Type B pancreatic cell (in vitro differentiated cells): ENCODE results near the gene COL23A1. TPM values are rescaled to one million over a fixed set of nuclear protein-coding genes. Genes with fewer than 3 reads are reported as not detected.

Experiments used
- DNase-seq: peaks from one replicate; pipeline ENCODE4 v3.0.0; 2021; ENCODE audit warnings: mixed read lengths; ENCODE audit not compliant: unreplicated experiment; ENCODE audit errors: extremely low spot score
- H3K27ac Mint-ChIP-seq: 2 replicates; pipeline ENCODE4 v1.8.0; 2021; ENCODE audit warnings: mild to moderate bottlenecking, mixed read lengths
- H3K27me3 Mint-ChIP-seq: 2 replicates; pipeline ENCODE4 v1.8.0; 2021; ENCODE audit warnings: mixed read lengths
- H3K36me3 Mint-ChIP-seq: 2 replicates; pipeline ENCODE4 v1.8.0; 2021; ENCODE audit warnings: mixed read lengths
- H3K4me1 Mint-ChIP-seq: one replicate; pipeline ENCODE4 v1.8.0; 2021; ENCODE audit warnings: mixed read lengths; ENCODE audit not compliant: unreplicated experiment
- H3K4me3 Mint-ChIP-seq: 2 replicates; pipeline ENCODE4 v1.8.0; 2021; ENCODE audit warnings: mild to moderate bottlenecking, mixed read lengths
- H3K9me3 Mint-ChIP-seq: 2 replicates; pipeline ENCODE4 v1.8.0; 2021; ENCODE audit warnings: mixed read lengths
- total RNA-seq: library from RNA; stranded (reverse); gene quantifications from 2 replicates; pipeline ENCODE4 v1.2.1, GENCODE V29; 2021; ENCODE audit warnings: low replicate concordance
- TF ChIP-seq, protein P1 (sequence below): fragments of 200-600 bp; sonication (generic); conservative IDR thresholded peaks from 2 replicates; pipeline ENCODE4 v1.5.0; 2021; ENCODE audit warnings: antibody characterized with exemption, mild to moderate bottlenecking

COL23A1 gene
- total RNA-seq, 1 donor from 2014 or later = 15.5 TPM

GRCh38 chr5:178399701-178400095 lies 190.5 kb downstream of the COL23A1 start:
- no peak overlapping the region for H3K27ac Mint-ChIP-seq
- TF ChIP-seq, protein P1, sequence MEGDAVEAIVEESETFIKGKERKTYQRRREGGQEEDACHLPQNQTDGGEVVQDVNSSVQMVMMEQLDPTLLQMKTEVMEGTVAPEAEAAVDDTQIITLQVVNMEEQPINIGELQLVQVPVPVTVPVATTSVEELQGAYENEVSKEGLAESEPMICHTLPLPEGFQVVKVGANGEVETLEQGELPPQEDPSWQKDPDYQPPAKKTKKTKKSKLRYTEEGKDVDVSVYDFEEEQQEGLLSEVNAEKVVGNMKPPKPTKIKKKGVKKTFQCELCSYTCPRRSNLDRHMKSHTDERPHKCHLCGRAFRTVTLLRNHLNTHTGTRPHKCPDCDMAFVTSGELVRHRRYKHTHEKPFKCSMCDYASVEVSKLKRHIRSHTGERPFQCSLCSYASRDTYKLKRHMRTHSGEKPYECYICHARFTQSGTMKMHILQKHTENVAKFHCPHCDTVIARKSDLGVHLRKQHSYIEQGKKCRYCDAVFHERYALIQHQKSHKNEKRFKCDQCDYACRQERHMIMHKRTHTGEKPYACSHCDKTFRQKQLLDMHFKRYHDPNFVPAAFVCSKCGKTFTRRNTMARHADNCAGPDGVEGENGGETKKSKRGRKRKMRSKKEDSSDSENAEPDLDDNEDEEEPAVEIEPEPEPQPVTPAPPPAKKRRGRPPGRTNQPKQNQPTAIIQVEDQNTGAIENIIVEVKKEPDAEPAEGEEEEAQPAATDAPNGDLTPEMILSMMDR = no peak
- H3K4me1 Mint-ChIP-seq = peaks cover 16% of the 10 kb centered on the region
- no peaks in the 10 kb centered on the region for H3K36me3 Mint-ChIP-seq
- H3K27me3 Mint-ChIP-seq = peaks cover 7% of the 10 kb centered on the region
- no peaks in the 10 kb centered on the region for H3K9me3 Mint-ChIP-seq
- DNase-seq = no peak
- H3K4me3 Mint-ChIP-seq = no peak overlapping the region

DNA sequence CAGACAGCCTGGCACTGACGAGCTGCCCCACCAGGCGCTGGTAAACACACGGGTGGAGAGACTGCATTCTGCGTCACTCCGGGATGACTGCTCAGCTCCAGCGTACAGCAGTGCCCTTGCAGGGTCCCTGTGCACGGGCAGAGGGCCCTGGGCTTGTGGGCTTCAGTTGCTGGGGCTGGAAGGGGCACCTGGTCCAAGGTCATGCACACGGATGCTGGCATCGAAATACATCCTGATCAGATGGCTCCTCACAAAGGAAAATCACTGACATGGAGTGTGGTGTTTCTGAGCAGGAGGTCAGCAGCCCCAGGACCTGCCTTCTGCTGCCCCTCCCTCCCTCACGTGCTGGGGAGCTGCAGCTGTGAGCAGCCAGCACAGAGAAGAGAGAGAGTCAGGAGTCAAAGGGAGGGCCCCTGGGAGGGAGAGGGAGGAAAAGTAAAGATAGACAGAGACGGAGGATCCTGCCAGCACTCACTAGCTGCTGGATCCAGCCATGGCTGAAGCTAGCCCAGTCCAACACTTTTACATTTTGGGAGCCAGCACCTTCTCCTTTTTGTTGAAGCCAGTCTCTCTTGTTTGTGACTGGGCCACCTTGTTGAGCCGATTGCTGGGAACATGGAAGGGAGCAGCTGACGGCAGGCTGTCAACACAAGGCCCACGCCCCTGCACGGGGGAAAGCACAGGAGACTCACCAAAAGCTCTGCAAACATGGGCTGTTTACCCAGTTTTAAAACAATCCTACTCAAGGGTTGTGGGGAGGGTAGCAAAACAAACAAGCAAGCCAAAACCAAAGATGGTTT lies 191.1 kb downstream of the COL23A1 start:
- no peak for DNase-seq
- no peaks in the 10 kb centered on the region for H3K36me3 Mint-ChIP-seq
- no peak overlapping the region for H3K4me3 Mint-ChIP-seq
- H3K27ac Mint-ChIP-seq = no peak overlapping the region
- peaks cover 7% of the 10 kb centered on the region for H3K27me3 Mint-ChIP-seq
- H3K4me1 Mint-ChIP-seq = peaks cover 16% of the 10 kb centered on the region
- H3K9me3 Mint-ChIP-seq = no peaks in the 10 kb centered on the region
- TF ChIP-seq, protein P1 = no peak

DNA sequence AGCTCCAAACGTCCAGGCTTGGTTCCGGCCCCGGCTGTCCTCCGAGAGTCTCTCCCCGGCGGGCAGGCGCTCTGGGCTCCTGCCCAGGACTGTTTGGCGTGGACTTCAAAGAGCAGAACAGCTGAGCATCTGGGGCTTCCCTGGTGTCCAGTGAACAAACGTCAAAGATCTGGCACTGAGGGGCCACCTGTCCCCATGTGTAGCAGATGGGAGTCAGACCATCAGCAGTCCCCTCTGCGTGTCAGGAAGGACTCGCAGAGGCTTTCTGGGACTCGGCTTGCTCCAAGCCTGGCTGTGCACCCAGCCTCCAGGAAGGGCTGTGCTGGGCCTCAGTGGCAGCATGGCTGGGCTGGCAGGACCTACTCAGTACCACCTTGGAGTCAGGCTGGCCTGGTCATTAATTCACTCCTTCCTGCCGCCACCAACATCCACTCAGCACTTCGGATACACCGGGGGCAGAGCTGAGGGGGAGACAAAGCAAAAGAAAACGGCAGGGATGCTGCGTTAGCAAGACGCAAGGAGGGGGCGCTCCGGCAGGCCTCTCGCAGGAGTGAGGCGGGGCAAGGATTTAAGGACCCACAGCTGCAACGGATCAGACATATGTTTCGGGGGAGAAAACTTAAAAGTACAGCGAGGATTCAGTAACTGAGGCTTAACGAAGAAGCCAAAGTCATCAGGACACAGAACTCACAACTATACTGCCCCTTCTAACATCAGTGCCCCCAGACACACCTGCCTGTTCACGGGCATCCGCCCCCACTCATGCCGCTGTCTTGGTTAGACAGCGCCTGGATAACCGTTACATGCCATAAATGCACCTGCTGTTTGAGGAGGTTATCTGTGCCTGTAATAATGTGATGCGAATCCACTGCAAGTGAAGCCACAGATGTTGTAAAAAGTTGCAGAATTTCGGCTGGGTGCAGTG lies 193.1 kb downstream of the COL23A1 start:
- Mint-ChIP-seq H3K27ac (no peak overlapping the region), H3K9me3 (no peaks in the 10 kb centered on the region), H3K4me3 (no peak overlapping the region)

GRCh38 chr5:178394074-178394473 lies 196.1 kb downstream of the COL23A1 start:
- peak; percentile 60 for DNase-seq
- Mint-ChIP-seq H3K9me3 (no peaks in the 10 kb centered on the region), H3K27ac (no peak overlapping the region), H3K27me3 (peaks cover 8% of the 10 kb centered on the region), H3K36me3 (no peaks in the 10 kb centered on the region), H3K4me1 (peaks cover 19% of the 10 kb centered on the region), H3K4me3 (no peak overlapping the region)
- TF ChIP-seq, protein P1 = no peak

More for the DNA sequence above, 193.1 kb downstream of the COL23A1 start:
- Mint-ChIP-seq H3K36me3 (no peaks in the 10 kb centered on the region), H3K27me3 (peaks cover 7% of the 10 kb centered on the region), H3K4me1 (peaks cover 16% of the 10 kb centered on the region)
- no peak for DNase-seq
- TF ChIP-seq, protein P1 = no peak

DNA sequence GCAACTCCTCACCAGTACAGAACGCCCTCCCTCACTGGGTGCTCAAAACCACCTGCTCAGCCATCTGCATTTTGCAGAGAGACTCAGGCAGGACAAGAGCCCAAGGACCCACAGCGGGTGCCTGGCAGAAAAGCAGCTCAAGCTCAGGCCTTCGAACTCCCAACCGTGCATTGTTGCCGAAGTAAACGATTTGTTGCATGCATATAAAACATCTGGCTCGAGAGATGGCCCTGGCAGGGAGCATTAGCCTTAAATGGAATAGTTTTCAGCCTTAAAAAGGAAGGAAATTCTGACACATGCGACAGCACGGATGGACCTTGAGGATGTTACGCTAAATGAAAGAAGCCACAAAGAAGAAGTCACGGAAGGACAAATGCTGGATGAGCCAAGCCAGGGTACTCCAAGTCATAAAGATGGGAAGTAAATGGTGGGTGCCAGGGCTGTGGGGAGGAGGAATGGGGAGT lies 197.2 kb downstream of the COL23A1 start:
- peaks cover 19% of the 10 kb centered on the region for H3K4me1 Mint-ChIP-seq
- H3K27ac Mint-ChIP-seq = no peak overlapping the region
- no peaks in the 10 kb centered on the region for H3K36me3 Mint-ChIP-seq
- H3K4me3 Mint-ChIP-seq = no peak overlapping the region
- DNase-seq = peak; percentile 48
- H3K27me3 Mint-ChIP-seq = peaks cover 6% of the 10 kb centered on the region
- TF ChIP-seq, protein P1 = no peak
- H3K9me3 Mint-ChIP-seq = no peaks in the 10 kb centered on the region
